Adrenal gland (tissue), 12 donors: ENCODE data around the gene CCDC186. TPM values are rescaled to one million over a fixed set of nuclear protein-coding genes. Genes with fewer than 3 reads are reported as not detected.

ENCODE experiments used
- DNase-seq, 7 donors: peaks; one replicate each; pipeline ENCODE4 v3.0.0-alpha.2; 2019 to 2020
- H3K27ac ChIP-seq, 5 donors: fragments of 200-600 bp; sonication (generic) in 4 of 5; 1 replicate in 3 of 5; 2 replicates in 2 of 5; pipeline versions ENCODE4 v1.5.1 to v1.8.0; 2016 to 2020; ENCODE audit warnings: mild to moderate bottlenecking in 1 of 5
- H3K27me3 ChIP-seq: fragments of 200-600 bp; 2 replicates; pipeline ENCODE4 v1.8.0; 2021
- H3K36me3 ChIP-seq, 2 donors: fragments of 200-600 bp; replicated peaks in 1 of 2; 1 replicate in 1 of 2; 2 replicates in 1 of 2; pipeline versions ENCODE4 v1.5.1 to v1.8.0; 2018 to 2022
- H3K4me1 ChIP-seq, 2 donors: fragments of 200-600 bp; replicated peaks in 1 of 2; 1 replicate in 1 of 2; 2 replicates in 1 of 2; pipeline versions ENCODE4 v1.5.1 to v1.8.0; 2018 to 2021
- H3K4me3 ChIP-seq, 4 donors: fragments of 200-600 bp; sonication (generic) in 3 of 4; one replicate each; pipeline ENCODE4 v1.5.1; 2016 to 2018
- H3K9me3 ChIP-seq, 3 donors: fragments of 200-600 bp; sonication (generic) in 1 of 3; replicated peaks in 1 of 3; 1 replicate in 2 of 3; 2 replicates in 1 of 3; pipeline versions ENCODE4 v1.5.1 to v1.8.0; 2016 to 2021
- POLR2A ChIP-seq, 2 donors: fragments of 450-650 bp; IDR thresholded peaks; one replicate each; pipeline ENCODE4 v1.6.1; 2017; ENCODE audit warnings: antibody characterized with exemption in 2 of 2, mild to moderate bottlenecking in 2 of 2, moderate library complexity in 1 of 2
- WGBS, 4 donors: extraction: QIAGEN DNeasy Blood & Tissue Kit in 2 of 4; methylation state at CpG; one replicate each; pipeline versions ENCODE4 v1.1.5 to v1.1.7; 2013 to 2017; 5-methylcytosine and 5-hydroxymethylcytosine counted together
- intact Hi-C, 2 donors: fragments of 100-400 bp; cut with DNase I; formaldehyde crosslinking; loops; one replicate each; pipeline versions ENCODE4 v1.14.1 to v1.15.0; 2022 to 2023
- microRNA counts, 2 donors: library from miRNA; unstranded; fragments of <30 nt; microRNA quantifications; one replicate each; lab custom pipeline; 2016
- polyA plus RNA-seq, 3 donors: library from polyadenylated mRNA; stranded (reverse); fragments of 200-250 nt in 2 of 3; fragments of 350-450 nt in 1 of 3; fragmentation: Illumina TruSeq in 1 of 3; extraction: RNeasy Lipid Tissue Mini Kit (QIAGEN cat#74804) in 1 of 3; gene quantifications; one replicate each; pipeline ENCODE4 v1.2.3, GENCODE V29; 2013 to 2014
- small RNA-seq, 2 donors: library from RNA; depleted of rRNA; stranded (forward); fragments of <200 nt; gene quantifications; one replicate each; pipeline ENCODE3, GENCODE V24; 2016
- total RNA-seq, 9 donors: library from RNA; depleted of rRNA in 4 of 9; stranded (reverse); fragments of >200 nt in 4 of 9; fragments of 120-200 nt in 1 of 9; fragmentation: NEBNext Ultra II Directional in 1 of 9; extraction: Animal tissue kit (Norgen Biotek cat#: 25700) in 1 of 9; gene quantifications; one replicate each; pipeline versions ENCODE4 v1.1.0 to v1.2.4, GENCODE V29; 2013 to 2023
- TF ChIP-seq, protein P1 (sequence below), 6 experiments: fragments of 450-650 bp in 4 of 6; fragments of 200-600 bp in 2 of 6; sonication (generic) in 1 of 6; IDR thresholded peaks; 1 replicate in 5 of 6; 2 replicates in 1 of 6; pipeline versions ENCODE4 v1.5.1 to v1.8.0; 2016 to 2021; ENCODE audit warnings: antibody characterized with exemption in 6 of 6, mild to moderate bottlenecking in 2 of 6, moderate library complexity in 1 of 6
- donor health status: healthy with polysubstance abuse.
- donor health status: Bipolar disorder and iron deficiency.
- donor health status: DM: yes; HTN: yes; CAD: no.
- donor health status: DM: no; HTN: no; CAD: no.
- donor health status: DM: no; HTN: no; CAD: no.
- donor health status: DM: yes; HTN: yes; CAD: no.

Gene CCDC186
- total and polyA plus RNA-seq, 12 donors: 1.9 to 20.1 (median 16.8) TPM

DNA sequence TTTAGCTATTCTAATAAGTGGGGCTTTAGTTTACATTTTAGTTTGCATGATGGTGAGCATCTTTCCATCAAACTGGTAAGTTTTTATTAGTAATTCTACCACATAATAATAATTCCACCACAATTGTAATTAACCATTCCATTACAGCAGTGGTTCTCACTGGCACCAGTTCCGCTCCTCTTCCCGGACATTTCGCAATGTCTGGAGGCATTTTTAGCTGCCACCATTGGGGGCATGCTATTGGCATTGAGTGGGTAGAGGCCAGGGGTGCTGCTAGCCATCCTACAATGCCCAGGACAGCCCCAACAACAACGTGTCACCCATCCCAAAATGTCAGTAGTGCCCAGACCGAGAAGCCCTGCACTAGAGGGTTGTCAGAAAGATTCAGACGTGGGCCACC is 98.9 kb downstream of the CCDC186 start:
- 83 to 91% (median 89%) methylated on average over 6 of the region's 6 CpGs for WGBS, 4 donors
- DNase-seq: no peak
- no peaks in the 10 kb centered on the region for H3K27me3 ChIP-seq
- H3K9me3 ChIP-seq: no peaks in the 10 kb centered on the region
- no peak overlapping the region for H3K27ac ChIP-seq
- no peak overlapping the region for H3K4me3 ChIP-seq
- intact Hi-C loops: no loop called here
- TF ChIP-seq, protein P1, sequence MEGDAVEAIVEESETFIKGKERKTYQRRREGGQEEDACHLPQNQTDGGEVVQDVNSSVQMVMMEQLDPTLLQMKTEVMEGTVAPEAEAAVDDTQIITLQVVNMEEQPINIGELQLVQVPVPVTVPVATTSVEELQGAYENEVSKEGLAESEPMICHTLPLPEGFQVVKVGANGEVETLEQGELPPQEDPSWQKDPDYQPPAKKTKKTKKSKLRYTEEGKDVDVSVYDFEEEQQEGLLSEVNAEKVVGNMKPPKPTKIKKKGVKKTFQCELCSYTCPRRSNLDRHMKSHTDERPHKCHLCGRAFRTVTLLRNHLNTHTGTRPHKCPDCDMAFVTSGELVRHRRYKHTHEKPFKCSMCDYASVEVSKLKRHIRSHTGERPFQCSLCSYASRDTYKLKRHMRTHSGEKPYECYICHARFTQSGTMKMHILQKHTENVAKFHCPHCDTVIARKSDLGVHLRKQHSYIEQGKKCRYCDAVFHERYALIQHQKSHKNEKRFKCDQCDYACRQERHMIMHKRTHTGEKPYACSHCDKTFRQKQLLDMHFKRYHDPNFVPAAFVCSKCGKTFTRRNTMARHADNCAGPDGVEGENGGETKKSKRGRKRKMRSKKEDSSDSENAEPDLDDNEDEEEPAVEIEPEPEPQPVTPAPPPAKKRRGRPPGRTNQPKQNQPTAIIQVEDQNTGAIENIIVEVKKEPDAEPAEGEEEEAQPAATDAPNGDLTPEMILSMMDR (IDR thresholded peaks at IDR 0.05): no peak
- no peak for TF ChIP-seq POLR2A (IDR thresholded peaks at IDR 0.05)
- H3K4me1 ChIP-seq: no peaks in the 10 kb centered on the region
- H3K36me3 ChIP-seq: no peaks in the 10 kb centered on the region

DNA sequence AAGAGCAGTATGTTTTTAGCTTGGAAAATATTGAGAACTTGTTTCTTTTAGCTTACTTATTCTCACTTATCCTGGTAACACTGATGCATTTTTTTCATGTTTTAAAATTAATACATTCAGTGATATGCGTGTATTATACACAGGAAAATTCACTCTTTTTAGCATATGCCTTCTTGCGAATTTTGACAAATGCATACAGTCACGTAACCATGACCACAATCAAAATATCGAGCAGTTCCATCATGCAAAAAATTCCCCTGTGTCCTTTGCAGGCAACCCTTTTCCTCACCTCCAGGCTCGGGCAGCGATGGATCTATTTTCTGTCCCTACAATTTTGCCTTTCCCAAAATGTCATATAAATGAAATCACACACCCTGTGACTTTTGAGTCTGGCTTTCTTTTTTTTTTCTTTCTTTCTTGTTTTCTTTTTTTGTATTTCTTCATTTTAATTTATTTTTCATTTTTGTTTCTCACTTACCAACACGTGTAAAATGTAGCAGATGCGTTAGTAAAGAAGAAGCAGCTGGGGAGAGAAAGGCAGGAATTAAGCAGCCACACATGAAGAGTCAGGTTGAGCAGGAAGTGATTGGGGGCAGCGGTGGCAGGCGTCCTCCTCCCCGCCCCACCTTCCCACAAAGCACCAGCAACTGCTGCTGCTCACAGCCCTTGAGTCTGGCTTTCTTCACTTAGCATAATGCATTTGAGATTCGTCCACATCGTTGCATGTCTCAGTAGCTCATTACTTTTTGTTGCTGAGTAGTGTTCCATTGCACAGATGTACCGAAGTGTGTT is 100.4 kb downstream of the CCDC186 start:
- intact Hi-C loops: no loop called here
- Histone ChIP-seq H3K27ac (no peak overlapping the region), H3K27me3 (no peaks in the 10 kb centered on the region), H3K4me3 (no peak overlapping the region), H3K9me3 (no peaks in the 10 kb centered on the region), H3K4me1 (no peaks in the 10 kb centered on the region), H3K36me3 (no peaks in the 10 kb centered on the region)
- TF ChIP-seq, protein P1 (IDR thresholded peaks at IDR 0.05): no peak
- TF ChIP-seq POLR2A (IDR thresholded peaks at IDR 0.05): no peak
- no peak for DNase-seq
- WGBS, 4 donors: 67 to 75% (median 73%) methylated on average over 14 of the region's 14 CpGs

DNA sequence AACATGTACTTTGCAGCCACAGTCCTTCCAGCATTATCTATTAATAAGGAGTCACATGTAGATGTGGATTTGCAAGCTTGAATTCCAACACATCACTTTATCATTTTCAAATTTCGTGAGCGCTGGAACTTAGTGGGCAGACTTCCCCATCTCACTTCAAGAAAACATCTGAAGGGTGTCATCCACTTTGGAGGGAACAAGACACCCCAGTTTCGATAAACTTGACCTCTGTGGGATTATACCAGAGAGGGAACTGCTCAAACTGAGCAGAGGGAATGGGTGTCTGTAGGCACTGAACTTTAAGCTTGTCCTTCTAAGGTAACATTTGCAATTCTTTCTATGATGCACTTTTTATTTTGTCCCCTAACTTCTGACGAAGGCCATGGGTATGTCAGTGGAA is 102.8 kb downstream of the CCDC186 start:
- Histone ChIP-seq H3K4me1 (no peaks in the 10 kb centered on the region), H3K27ac (no peak overlapping the region), H3K27me3 (no peaks in the 10 kb centered on the region), H3K4me3 (no peak overlapping the region), H3K9me3 (no peaks in the 10 kb centered on the region), H3K36me3 (no peaks in the 10 kb centered on the region)
- intact Hi-C loops: no loop called here
- TF ChIP-seq, protein P1 (IDR thresholded peaks at IDR 0.05): no peak
- TF ChIP-seq POLR2A (IDR thresholded peaks at IDR 0.05): no peak
- 64 to 81% (median 75%) methylated on average over 4 of the region's 4 CpGs for WGBS, 4 donors
- DNase-seq: no peak

MicroRNAs within 50 kb of the gene (microRNA counts, 767-probe panel; counts per million panel counts)
- 0 counts per million in 2 donors for microRNA hsa-miR-2110 (lab: Ali Mortazavi, UCI)

Small RNA genes within 50 kb of the gene (small RNA-seq; reads per million reads assigned to genes)
- gene RF02277 (0 reads per million in 2 donors), gene RNU6-709P (0 reads per million in 2 donors)

Other genes with a start within 250 kb of the CCDC186 start
- gene ADRB1, start 130.3 kb downstream of the CCDC186 start, total RNA-seq: under 1 TPM in 6 of 9 donors, not detected in 3; 0.14 to 0.78 (median 0.36) TPM
- gene ADRB1, start 130.3 kb downstream of the CCDC186 start, polyA plus RNA-seq: under 1 TPM; 0.13 to 0.54 (median 0.24) TPM
- under 1 TPM in 6 of 9 donors, not detected in 3; 0.11 to 0.72 (median 0.31) TPM for gene TDRD1, start 5.2 kb upstream of the CCDC186 start, total RNA-seq
- gene TDRD1, start 5.2 kb upstream of the CCDC186 start, polyA plus RNA-seq: under 1 TPM; 0.03 to 0.08 (median 0.04) TPM
- gene VWA2, start 65.1 kb upstream of the CCDC186 start, total RNA-seq: under 1 TPM in 1 of 9 donors, not detected in 8; 0.15 TPM
- not detected for gene VWA2, start 65.1 kb upstream of the CCDC186 start, polyA plus RNA-seq
- gene AFAP1L2, start 230.3 kb upstream of the CCDC186 start, total RNA-seq: 1 to 10 TPM; 1.7 to 9.4 (median 4.8) TPM
- gene AFAP1L2, start 230.3 kb upstream of the CCDC186 start, polyA plus RNA-seq: 1 to 10 TPM; 1.4 to 3.2 (median 2.5) TPM